PC-9 (cell line): ENCODE data around the gene ARHGAP24.

ENCODE experiments used
- CTCF ChIP-seq: fragments of 200-600 bp; sonication (generic); conservative IDR thresholded peaks from 2 replicates; pipeline ENCODE4 v1.6.1; 2017; ENCODE audit warnings: mixed run types, antibody characterized with exemption, mild to moderate bottlenecking, moderate library complexity
- EZH2 ChIP-seq: fragments of 200-600 bp; sonication (generic); IDR thresholded peaks from 2 replicates; pipeline ENCODE4 v1.8.0; 2017; ENCODE audit warnings: antibody characterized with exemption, low read depth

GRCh38 chr4:86015412-86016350 is 540.7 kb downstream of the ARHGAP24 start:
- TF ChIP-seq CTCF (no peak), EZH2 (no peak)
